SK-N-SH (cell line): Measurements from ENCODE around the gene SPDEF. TPM values are rescaled to one million over a fixed set of nuclear protein-coding genes. Genes with fewer than 3 reads are reported as not detected.

Experiments used
- CTCF ChIA-PET: fragments of 300-600, 350-600 bp; formaldehyde crosslinking; extraction: SDS; loops from one replicate; lab custom pipeline; 2021; lab: Yijun Ruan, JAX
- POLR2A ChIA-PET: fragments of 350-600 bp; sonication (Branson Sonifier 250); formaldehyde crosslinking; extraction: SDS; loops from one replicate; lab custom pipeline; 2020; ENCODE audit warnings: antibody characterized with exemption, inconsistent platforms; lab: Yijun Ruan, JAX
- DNase-seq: peaks from one replicate; pipeline ENCODE4 v3.0.0; 2012
- H2AFZ ChIP-seq: fragments of 200-600 bp; sonication (generic); 2 replicates; pipeline ENCODE4 v1.8.1; 2016; ENCODE audit warnings: antibody characterized with exemption, mild to moderate bottlenecking, low read depth
- H3F3A ChIP-seq: fragments of 200-600 bp; sonication (generic); replicated peaks from 2 replicates; pipeline ENCODE3; 2016; ENCODE audit warnings: antibody characterized with exemption, mild to moderate bottlenecking; ENCODE audit not compliant: insufficient read depth
- H3K27ac ChIP-seq, 2 experiments: fragments of 200-500 bp in 1 of 2; fragments of 200-600 bp in 1 of 2; sonication (Bioruptor generic) in 1 of 2; sonication (generic), shearing (Covaris generic) in 1 of 2; 2 replicates each; pipeline versions ENCODE4 v1.5.1 to v1.6.1; 2014 to 2016; ENCODE audit warnings: low read depth in 2 of 2, inconsistent platforms in 1 of 2, low read length in 1 of 2, mild to moderate bottlenecking in 1 of 2, mixed read lengths in 1 of 2
- H3K27me3 ChIP-seq: fragments of 200-600 bp; sonication (generic), shearing (Covaris generic); 2 replicates; pipeline ENCODE4 v1.6.1; 2016; ENCODE audit warnings: mixed run types; ENCODE audit not compliant: insufficient read depth
- H3K36me3 ChIP-seq, 2 experiments: fragments of 200-500 bp in 1 of 2; fragments of 200-600 bp in 1 of 2; sonication (Bioruptor generic) in 1 of 2; sonication (generic) in 1 of 2; replicated peaks in 1 of 2; 2 replicates each; pipeline versions ENCODE3 to v1.5.1; 2014 to 2016; ENCODE audit warnings: low read length in 1 of 2, mild to moderate bottlenecking in 1 of 2; ENCODE audit not compliant: insufficient read depth in 2 of 2, control insufficient read depth in 1 of 2
- H3K4me1 ChIP-seq, 2 experiments: fragments of 200-500 bp in 1 of 2; fragments of 200-600 bp in 1 of 2; sonication (Bioruptor generic) in 1 of 2; sonication (generic), shearing (Covaris generic) in 1 of 2; 2 replicates each; pipeline versions ENCODE4 v1.5.1 to v1.6.1; 2014 to 2016; ENCODE audit warnings: low read depth in 1 of 2, low read length in 1 of 2, mixed run types in 1 of 2; ENCODE audit not compliant: insufficient read depth in 2 of 2, control insufficient read depth in 1 of 2
- H3K4me2 ChIP-seq: fragments of 200-600 bp; sonication (generic), shearing (Covaris generic); 2 replicates; pipeline ENCODE4 v1.6.1; 2017; ENCODE audit warnings: mixed run types
- H3K4me3 ChIP-seq, 2 experiments: fragments of 200-500 bp in 1 of 2; fragments of 200-600 bp in 1 of 2; sonication (Bioruptor generic) in 1 of 2; sonication (generic), shearing (Covaris generic) in 1 of 2; 2 replicates each; pipeline versions ENCODE4 v1.5.1 to v1.8.1; 2014 to 2016; ENCODE audit warnings: low read depth in 2 of 2, inconsistent platforms in 1 of 2, low read length in 1 of 2, mild to moderate bottlenecking in 1 of 2, mixed read lengths in 1 of 2, moderate library complexity in 1 of 2
- H3K79me2 ChIP-seq: fragments of 200-600 bp; sonication (generic); 2 replicates; pipeline ENCODE4 v1.8.1; 2017; ENCODE audit warnings: mild to moderate bottlenecking; ENCODE audit not compliant: insufficient read depth
- H3K9ac ChIP-seq: fragments of 200-600 bp; sonication (generic); 2 replicates; pipeline ENCODE4 v1.6.1; 2017; ENCODE audit warnings: mixed run types
- H3K9me2 ChIP-seq: fragments of 200-600 bp; sonication (generic); 2 replicates; pipeline ENCODE4 v1.6.1; 2017; ENCODE audit warnings: mixed run types
- H3K9me3 ChIP-seq: fragments of 200-600 bp; sonication (generic); 2 replicates; pipeline ENCODE4 v1.6.1; 2017; ENCODE audit warnings: mixed run types, mild to moderate bottlenecking, moderate library complexity
- H4K20me1 ChIP-seq: fragments of 200-600 bp; sonication (generic); 2 replicates; pipeline ENCODE4 v1.6.1; 2017; ENCODE audit warnings: mild to moderate bottlenecking, mixed run types; ENCODE audit not compliant: insufficient read depth
- EP300 ChIP-seq, 2 experiments: IDR thresholded peaks; 2 replicates each; pipeline versions ENCODE4 v1.4.0 to v1.6.1; 2012; ENCODE audit warnings: borderline replicate concordance in 1 of 2, low read depth in 1 of 2, low read length in 1 of 2
- EZH2phosphoT487 ChIP-seq: fragments of 200-600 bp; sonication (generic); IDR thresholded peaks from 2 replicates; pipeline ENCODE4 v1.6.1; 2017; ENCODE audit warnings: low read depth, mixed run types, mild to moderate bottlenecking, antibody characterized with exemption, moderate library complexity, borderline replicate concordance
- GABPA ChIP-seq: IDR thresholded peaks from 2 replicates; pipeline ENCODE4 v1.4.0; 2012; ENCODE audit warnings: low read depth, mild to moderate bottlenecking
- GATA2 ChIP-seq: sonication (generic); formaldehyde crosslinking; IDR thresholded peaks from 2 replicates; pipeline ENCODE4 v1.5.0; 2020; ENCODE audit warnings: mild to moderate bottlenecking, missing genetic modification reagents
- JUND ChIP-seq: IDR thresholded peaks from 2 replicates; pipeline ENCODE4 v1.4.0; 2012
- MEF2A ChIP-seq: IDR thresholded peaks from 2 replicates; pipeline ENCODE4 v1.4.0; 2012; ENCODE audit warnings: low read depth, borderline replicate concordance
- RAD21 ChIP-seq: IDR thresholded peaks from 2 replicates; pipeline ENCODE4 v1.6.1; 2012; ENCODE audit warnings: mild to moderate bottlenecking, low read length
- RFX5 ChIP-seq: IDR thresholded peaks from 2 replicates; pipeline ENCODE4 v1.6.1; 2012; ENCODE audit warnings: mild to moderate bottlenecking, improper control_type of control experiment, low read length
- RXRA ChIP-seq: IDR thresholded peaks from 2 replicates; pipeline ENCODE4 v1.4.0; 2012; ENCODE audit warnings: low read depth, mild to moderate bottlenecking, borderline replicate concordance
- TCF12 ChIP-seq: IDR thresholded peaks from 2 replicates; pipeline ENCODE4 v1.4.0; 2012
- TEAD4 ChIP-seq: IDR thresholded peaks from 2 replicates; pipeline ENCODE4 v1.4.0; 2012; ENCODE audit warnings: mild to moderate bottlenecking, borderline replicate concordance; ENCODE audit not compliant: insufficient read depth
- WGBS: methylation state at CpG from one replicate; pipeline ENCODE4 v1.1.6; 2017; ENCODE audit warnings: low lambda C conversion rate; 5-methylcytosine and 5-hydroxymethylcytosine counted together
- polyA plus RNA-seq, 3 experiments: library from polyadenylated mRNA; depleted of rRNA; stranded (reverse); fragments of >200 nt; gene quantifications; 2 replicates each; pipeline ENCODE4 v1.2.3, GENCODE V29; 2012
- TF ChIP-seq, protein P1 (sequence below): IDR thresholded peaks from 2 replicates; pipeline ENCODE4 v1.6.1; 2012; ENCODE audit warnings: mild to moderate bottlenecking, low read depth, low read length, moderate library complexity
- TF ChIP-seq, protein P2 (sequence below): fragments of 200-600 bp; sonication (generic); IDR thresholded peaks from 2 replicates; pipeline ENCODE4 v1.6.1; 2017; ENCODE audit warnings: antibody characterized with exemption, mild to moderate bottlenecking, moderate library complexity
- TF ChIP-seq, protein P3 (sequence below): IDR thresholded peaks from 2 replicates; pipeline ENCODE4; 2012
- TF ChIP-seq, protein P4 (sequence below): IDR thresholded peaks from 2 replicates; pipeline ENCODE4 v1.4.0; 2012; ENCODE audit warnings: low read depth
- TF ChIP-seq, protein P5 (sequence below): IDR thresholded peaks from 2 replicates; pipeline ENCODE4 v1.4.0; 2012; ENCODE audit warnings: low read depth, borderline replicate concordance

Gene SPDEF
- polyA plus RNA-seq, 1 of the 3 experiments (the other 2 are of a cell fraction), result 0.10 TPM

DNA sequence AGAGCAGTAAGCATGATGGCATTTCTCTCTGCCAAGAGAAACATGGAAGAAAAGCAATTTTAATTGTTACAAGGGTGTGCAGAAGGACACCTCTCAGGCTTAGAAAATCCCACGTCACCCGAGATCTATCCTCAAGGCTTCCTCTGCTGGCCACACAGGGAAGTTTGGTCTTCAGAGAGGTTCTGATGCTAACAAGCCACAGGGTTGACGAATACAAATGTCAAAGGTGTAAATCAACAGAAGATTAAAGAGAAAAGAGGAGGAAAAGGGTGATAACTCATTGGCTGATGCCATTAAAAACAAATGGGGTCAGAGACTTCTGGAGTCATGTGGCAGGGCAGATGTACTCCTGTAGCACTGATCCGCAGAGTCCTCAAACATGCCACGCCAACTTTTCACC lies 33.6 kb upstream of the SPDEF start:
- Histone ChIP-seq H3K9ac (no peak overlapping the region), H3K79me2 (peaks cover 45% of the 10 kb centered on the region), H3K4me3 (no peak overlapping the region), H3K36me3 (peaks cover 0 to 12% of the 10 kb centered on the region in 2 experiments), H3K9me2 (no peaks in the 10 kb centered on the region), H3K4me2 (no peak overlapping the region), H4K20me1 (peaks cover 26% of the 10 kb centered on the region), H3K27me3 (no peaks in the 10 kb centered on the region), H3F3A (no peaks in the 10 kb centered on the region), H3K9me3 (no peaks in the 10 kb centered on the region), H3K4me1 (peaks cover 0 to 6% of the 10 kb centered on the region in 2 experiments; a peak in 1 of 4 replicates), H3K27ac (no peak overlapping the region), H2AFZ (no peak overlapping the region)
- DNase-seq, result no peak
- ChIA-PET POLR2A (no interaction called here), CTCF (interaction anchor here (1.1 kb wide), 1 partner anchor 14 kb away, joined by 3 read pairs; no protein-coding TSS in a partner anchor)
- 98% methylated on average over 5 of the region's 5 CpGs for WGBS
- TF ChIP-seq EZH2phosphoT487 (no peak), RAD21 (no peak), TEAD4 (no peak), TCF12 (no peak), GABPA (no peak), RXRA (no peak)
- TF ChIP-seq, protein P1, sequence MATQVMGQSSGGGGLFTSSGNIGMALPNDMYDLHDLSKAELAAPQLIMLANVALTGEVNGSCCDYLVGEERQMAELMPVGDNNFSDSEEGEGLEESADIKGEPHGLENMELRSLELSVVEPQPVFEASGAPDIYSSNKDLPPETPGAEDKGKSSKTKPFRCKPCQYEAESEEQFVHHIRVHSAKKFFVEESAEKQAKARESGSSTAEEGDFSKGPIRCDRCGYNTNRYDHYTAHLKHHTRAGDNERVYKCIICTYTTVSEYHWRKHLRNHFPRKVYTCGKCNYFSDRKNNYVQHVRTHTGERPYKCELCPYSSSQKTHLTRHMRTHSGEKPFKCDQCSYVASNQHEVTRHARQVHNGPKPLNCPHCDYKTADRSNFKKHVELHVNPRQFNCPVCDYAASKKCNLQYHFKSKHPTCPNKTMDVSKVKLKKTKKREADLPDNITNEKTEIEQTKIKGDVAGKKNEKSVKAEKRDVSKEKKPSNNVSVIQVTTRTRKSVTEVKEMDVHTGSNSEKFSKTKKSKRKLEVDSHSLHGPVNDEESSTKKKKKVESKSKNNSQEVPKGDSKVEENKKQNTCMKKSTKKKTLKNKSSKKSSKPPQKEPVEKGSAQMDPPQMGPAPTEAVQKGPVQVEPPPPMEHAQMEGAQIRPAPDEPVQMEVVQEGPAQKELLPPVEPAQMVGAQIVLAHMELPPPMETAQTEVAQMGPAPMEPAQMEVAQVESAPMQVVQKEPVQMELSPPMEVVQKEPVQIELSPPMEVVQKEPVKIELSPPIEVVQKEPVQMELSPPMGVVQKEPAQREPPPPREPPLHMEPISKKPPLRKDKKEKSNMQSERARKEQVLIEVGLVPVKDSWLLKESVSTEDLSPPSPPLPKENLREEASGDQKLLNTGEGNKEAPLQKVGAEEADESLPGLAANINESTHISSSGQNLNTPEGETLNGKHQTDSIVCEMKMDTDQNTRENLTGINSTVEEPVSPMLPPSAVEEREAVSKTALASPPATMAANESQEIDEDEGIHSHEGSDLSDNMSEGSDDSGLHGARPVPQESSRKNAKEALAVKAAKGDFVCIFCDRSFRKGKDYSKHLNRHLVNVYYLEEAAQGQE, result no peak

DNA sequence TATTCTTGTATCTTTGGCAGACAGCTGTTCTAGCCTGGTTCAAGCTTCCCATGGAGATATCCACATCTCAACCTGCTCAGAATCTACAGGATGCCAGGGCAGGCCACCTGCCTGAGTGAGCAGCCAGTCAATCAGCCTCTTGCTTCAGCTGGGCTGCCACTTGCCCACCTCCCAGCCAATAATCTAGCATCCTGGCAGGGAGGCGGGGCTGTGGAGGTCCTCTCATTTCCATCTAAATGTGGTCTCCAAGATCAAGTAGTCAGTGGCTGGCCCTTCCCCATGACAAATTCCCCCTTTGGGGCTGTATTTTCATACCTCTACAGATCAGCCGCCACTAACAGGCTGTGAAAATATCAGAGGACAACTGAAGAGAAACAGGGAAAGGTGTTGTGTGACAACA lies 33.0 kb upstream of the SPDEF start:
- DNase-seq, result no peak
- Histone ChIP-seq H3K9ac (no peak overlapping the region), H3K9me2 (no peaks in the 10 kb centered on the region), H3K27ac (no peak overlapping the region), H3K9me3 (no peaks in the 10 kb centered on the region), H4K20me1 (peaks cover 20% of the 10 kb centered on the region), H2AFZ (no peak overlapping the region), H3F3A (no peaks in the 10 kb centered on the region), H3K4me3 (no peak overlapping the region), H3K4me1 (peaks cover 0 to 3% of the 10 kb centered on the region in 2 experiments; a peak in 1 of 4 replicates), H3K4me2 (no peak overlapping the region), H3K27me3 (no peaks in the 10 kb centered on the region), H3K36me3 (peaks cover 0 to 12% of the 10 kb centered on the region in 2 experiments), H3K79me2 (peaks cover 39% of the 10 kb centered on the region)
- ChIA-PET POLR2A (no interaction called here), CTCF (interaction anchor here (0.7 to 1.2 kb wide), 5 partner anchors 14 to 340 kb away, joined by 3 to 9 read pairs (median 3); no protein-coding TSS in a partner anchor)
- 20% methylated on average over 1 of the region's 2 CpGs for WGBS
- TF ChIP-seq TCF12 (no peak), RXRA (no peak), EP300 (IDR thresholded peaks at IDR 0.05; ENCODE audit: borderline replicate concordance in 1 of 2, low read depth in 1 of 2, low read length in 1 of 2) (no peak), JUND (no peak), MEF2A (no peak), RFX5 (no peak), GATA2 (CRISPR knock-in tag) (no peak), EZH2phosphoT487 (no peak)
- TF ChIP-seq, protein P2, sequence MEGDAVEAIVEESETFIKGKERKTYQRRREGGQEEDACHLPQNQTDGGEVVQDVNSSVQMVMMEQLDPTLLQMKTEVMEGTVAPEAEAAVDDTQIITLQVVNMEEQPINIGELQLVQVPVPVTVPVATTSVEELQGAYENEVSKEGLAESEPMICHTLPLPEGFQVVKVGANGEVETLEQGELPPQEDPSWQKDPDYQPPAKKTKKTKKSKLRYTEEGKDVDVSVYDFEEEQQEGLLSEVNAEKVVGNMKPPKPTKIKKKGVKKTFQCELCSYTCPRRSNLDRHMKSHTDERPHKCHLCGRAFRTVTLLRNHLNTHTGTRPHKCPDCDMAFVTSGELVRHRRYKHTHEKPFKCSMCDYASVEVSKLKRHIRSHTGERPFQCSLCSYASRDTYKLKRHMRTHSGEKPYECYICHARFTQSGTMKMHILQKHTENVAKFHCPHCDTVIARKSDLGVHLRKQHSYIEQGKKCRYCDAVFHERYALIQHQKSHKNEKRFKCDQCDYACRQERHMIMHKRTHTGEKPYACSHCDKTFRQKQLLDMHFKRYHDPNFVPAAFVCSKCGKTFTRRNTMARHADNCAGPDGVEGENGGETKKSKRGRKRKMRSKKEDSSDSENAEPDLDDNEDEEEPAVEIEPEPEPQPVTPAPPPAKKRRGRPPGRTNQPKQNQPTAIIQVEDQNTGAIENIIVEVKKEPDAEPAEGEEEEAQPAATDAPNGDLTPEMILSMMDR, result no peak
- TF ChIP-seq, protein P3, sequence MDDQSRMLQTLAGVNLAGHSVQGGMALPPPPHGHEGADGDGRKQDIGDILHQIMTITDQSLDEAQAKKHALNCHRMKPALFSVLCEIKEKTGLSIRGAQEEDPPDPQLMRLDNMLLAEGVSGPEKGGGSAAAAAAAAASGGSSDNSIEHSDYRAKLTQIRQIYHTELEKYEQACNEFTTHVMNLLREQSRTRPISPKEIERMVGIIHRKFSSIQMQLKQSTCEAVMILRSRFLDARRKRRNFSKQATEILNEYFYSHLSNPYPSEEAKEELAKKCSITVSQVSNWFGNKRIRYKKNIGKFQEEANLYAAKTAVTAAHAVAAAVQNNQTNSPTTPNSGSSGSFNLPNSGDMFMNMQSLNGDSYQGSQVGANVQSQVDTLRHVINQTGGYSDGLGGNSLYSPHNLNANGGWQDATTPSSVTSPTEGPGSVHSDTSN, result no peak
- TF ChIP-seq, protein P4, sequence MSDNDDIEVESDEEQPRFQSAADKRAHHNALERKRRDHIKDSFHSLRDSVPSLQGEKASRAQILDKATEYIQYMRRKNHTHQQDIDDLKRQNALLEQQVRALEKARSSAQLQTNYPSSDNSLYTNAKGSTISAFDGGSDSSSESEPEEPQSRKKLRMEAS, result no peak
- TF ChIP-seq, protein P5, sequence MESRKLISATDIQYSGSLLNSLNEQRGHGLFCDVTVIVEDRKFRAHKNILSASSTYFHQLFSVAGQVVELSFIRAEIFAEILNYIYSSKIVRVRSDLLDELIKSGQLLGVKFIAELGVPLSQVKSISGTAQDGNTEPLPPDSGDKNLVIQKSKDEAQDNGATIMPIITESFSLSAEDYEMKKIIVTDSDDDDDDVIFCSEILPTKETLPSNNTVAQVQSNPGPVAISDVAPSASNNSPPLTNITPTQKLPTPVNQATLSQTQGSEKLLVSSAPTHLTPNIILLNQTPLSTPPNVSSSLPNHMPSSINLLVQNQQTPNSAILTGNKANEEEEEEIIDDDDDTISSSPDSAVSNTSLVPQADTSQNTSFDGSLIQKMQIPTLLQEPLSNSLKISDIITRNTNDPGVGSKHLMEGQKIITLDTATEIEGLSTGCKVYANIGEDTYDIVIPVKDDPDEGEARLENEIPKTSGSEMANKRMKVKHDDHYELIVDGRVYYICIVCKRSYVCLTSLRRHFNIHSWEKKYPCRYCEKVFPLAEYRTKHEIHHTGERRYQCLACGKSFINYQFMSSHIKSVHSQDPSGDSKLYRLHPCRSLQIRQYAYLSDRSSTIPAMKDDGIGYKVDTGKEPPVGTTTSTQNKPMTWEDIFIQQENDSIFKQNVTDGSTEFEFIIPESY, result no peak
